Measurements from ENCODE around the gene TSGA10IP. TPM values are rescaled to one million over a fixed set of nuclear protein-coding genes. Genes with fewer than 3 reads are reported as not detected.

The TSGA10IP gene
- total RNA-seq, 4 donors from 2014 or later: not detected

DNA sequence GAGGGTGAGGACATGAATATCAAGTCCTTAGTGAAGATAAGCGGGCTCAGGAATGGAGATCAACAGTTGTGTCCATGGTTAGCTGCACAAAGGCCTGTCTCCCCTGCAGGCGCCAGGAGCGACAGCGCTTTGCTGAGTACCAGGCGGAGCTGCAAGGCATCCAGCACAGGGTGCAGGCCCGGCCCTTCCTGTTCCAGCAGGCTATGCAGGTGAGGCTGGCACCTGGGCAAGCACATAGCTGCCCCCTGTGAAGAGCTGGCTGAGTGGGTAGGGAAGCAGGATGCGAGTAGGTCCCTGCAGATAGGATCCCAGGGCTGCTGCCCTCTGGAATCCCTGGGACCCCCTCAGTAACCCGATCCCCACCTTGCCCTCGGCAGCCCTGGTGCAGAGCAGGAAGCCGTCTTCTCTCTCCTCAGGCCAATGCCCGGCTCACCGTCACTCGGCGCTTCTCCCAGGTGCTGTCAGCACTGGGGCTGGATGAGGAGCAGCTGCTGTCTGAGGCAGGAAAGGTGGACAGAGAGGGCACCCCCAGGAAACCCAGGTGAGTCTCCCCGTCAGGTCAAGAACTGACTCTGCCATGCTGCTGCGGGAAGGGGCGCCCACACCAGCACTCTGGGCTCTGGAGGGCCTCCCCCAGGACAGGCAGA, 13.6 kb downstream of the TSGA10IP start:
- ATAC-seq (no peak), DNase-seq (no peak)
- peaks cover 0 to 3% (median 0%) of the 10 kb centered on the region in 3 donors for H3K27me3 ChIP-seq
- H3K36me3 ChIP-seq: peaks cover 0 to under 1% of the 10 kb centered on the region in 2 donors
- intact Hi-C loops (cut with DNase I; ENCODE audit: low total_unique reads) (no loop called here), in situ Hi-C loops (cut with MboI; ENCODE audit: low sequenced_read_pairs in 4 of 4) (no loop called here)
- no peaks in the 10 kb centered on the region for H3K9me3 ChIP-seq
- no peak overlapping the region for H3K4me3 ChIP-seq
- H3K27ac ChIP-seq: no peak overlapping the region
- TF ChIP-seq POLR2A (IDR thresholded peaks at IDR 0.05): no peak
- TF ChIP-seq, protein P1, sequence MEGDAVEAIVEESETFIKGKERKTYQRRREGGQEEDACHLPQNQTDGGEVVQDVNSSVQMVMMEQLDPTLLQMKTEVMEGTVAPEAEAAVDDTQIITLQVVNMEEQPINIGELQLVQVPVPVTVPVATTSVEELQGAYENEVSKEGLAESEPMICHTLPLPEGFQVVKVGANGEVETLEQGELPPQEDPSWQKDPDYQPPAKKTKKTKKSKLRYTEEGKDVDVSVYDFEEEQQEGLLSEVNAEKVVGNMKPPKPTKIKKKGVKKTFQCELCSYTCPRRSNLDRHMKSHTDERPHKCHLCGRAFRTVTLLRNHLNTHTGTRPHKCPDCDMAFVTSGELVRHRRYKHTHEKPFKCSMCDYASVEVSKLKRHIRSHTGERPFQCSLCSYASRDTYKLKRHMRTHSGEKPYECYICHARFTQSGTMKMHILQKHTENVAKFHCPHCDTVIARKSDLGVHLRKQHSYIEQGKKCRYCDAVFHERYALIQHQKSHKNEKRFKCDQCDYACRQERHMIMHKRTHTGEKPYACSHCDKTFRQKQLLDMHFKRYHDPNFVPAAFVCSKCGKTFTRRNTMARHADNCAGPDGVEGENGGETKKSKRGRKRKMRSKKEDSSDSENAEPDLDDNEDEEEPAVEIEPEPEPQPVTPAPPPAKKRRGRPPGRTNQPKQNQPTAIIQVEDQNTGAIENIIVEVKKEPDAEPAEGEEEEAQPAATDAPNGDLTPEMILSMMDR (IDR thresholded peaks at IDR 0.05 in 4 of 5, conservative IDR thresholded peaks at IDR 0.05 in 1 of 5): no peak
- H3K4me1 ChIP-seq: peaks cover 14 to 21% of the 10 kb centered on the region in 2 donors

DNA sequence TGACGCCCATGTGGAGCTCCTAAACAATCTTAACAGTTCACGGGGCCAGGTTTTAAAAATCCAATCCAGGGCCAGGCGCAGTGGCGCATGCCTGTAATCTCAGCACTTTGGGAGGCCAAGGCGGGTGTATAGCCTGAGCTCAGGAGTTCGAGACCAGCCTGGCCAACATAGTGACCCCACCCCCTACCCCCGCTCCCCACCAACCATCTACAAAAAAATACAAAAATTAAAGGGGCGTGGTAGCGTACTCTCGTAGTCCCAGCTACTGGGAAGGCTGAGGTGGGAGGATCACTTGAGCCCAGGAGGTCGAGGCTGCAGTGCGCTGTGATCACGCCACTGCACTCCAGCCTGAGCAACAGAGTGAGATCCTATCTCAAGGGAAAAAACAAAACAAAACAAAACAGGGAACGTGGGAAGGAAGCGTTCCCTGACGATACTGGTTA, 15.6 kb downstream of the TSGA10IP start:
- TF ChIP-seq, protein P1 (IDR thresholded peaks at IDR 0.05 in 4 of 5, conservative IDR thresholded peaks at IDR 0.05 in 1 of 5): no peak
- TF ChIP-seq POLR2A (IDR thresholded peaks at IDR 0.05): no peak
- Histone ChIP-seq H3K36me3 (peaks cover 0 to 20% of the 10 kb centered on the region in 2 donors), H3K27me3 (no peaks in the 10 kb centered on the region), H3K4me3 (peak overlapping the region; percentile 69 to 100 (median 88)), H3K9me3 (no peaks in the 10 kb centered on the region), H3K27ac (peak overlapping the region; percentile 81 to 96 (median 90)), H3K4me1 (peaks cover 16 to 24% of the 10 kb centered on the region in 2 donors)
- intact Hi-C loops (cut with DNase I; ENCODE audit: low total_unique reads) (loop anchor here (1.0 to 5.0 kb wide), 6 partner anchors 41 to 344 kb away; partner anchors contain the start of genes BANF1, C11orf68, DRAP1 and EIF1AD), in situ Hi-C loops (cut with MboI; ENCODE audit: low sequenced_read_pairs in 4 of 4) (loop anchor here in 1 of 4 donors (10.0 kb wide), 1 partner anchor 76 kb away; the partner anchor contains the start of gene FIBP)
- ATAC-seq (peak in 1 of 2 donors; percentile 9), DNase-seq (no peak)

DNA sequence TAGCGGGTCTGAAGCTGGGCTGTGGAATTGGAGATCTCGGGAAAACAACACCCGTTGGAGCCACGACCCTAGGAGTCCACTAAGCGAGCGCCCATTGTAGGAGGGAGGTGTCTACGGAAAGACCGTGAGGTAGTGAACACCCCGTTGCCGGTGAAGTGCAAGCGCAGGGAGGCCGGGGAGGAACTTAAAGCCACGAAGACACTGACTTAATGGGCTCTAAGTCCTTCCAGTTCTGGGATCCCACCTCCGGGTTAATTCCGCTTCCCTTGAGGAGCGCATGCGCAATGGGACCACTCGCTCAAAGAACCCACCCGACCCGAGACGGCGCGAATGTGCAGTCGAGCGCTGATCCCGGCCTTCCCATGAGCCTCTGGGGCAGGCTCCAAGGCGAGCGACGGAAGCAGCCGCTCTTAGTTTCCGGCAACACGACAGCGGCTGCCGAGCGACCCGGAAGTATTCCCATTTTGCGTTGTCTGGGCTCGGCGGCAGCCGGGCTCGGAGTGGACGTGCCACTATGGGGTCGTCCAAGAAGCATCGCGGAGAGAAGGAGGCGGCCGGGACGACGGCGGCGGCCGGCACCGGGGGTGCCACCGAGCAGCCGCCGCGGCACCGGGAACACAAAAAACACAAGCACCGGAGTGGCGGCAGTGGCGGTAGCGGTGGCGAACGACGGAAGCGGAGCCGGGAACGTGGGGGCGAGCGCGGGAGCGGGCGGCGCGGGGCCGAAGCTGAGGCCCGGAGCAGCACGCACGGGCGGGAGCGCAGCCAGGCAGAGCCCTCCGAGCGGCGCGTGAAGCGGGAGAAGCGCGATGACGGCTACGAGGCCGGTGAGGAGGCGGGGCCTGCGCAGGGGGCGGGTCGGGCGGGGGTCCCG, 16.2 kb downstream of the TSGA10IP start, which contains the start of gene SART1:
SART1 (plus strand) TSS at position 468 of the 874 bp plus-strand sequence; CDS start at position 515, 47 bp downstream.
- peak; percentile 61 to 81 for TF ChIP-seq POLR2A (IDR thresholded peaks at IDR 0.05)
- TF ChIP-seq, protein P1 (IDR thresholded peaks at IDR 0.05 in 4 of 5, conservative IDR thresholded peaks at IDR 0.05 in 1 of 5): peak in 1 of 5 experiments; percentile 14
- DNase-seq (peak; percentile 97 to 98), ATAC-seq (peak; percentile 97 to 98)
- H3K27me3 ChIP-seq: no peaks in the 10 kb centered on the region
- in situ Hi-C loops (cut with MboI; ENCODE audit: low sequenced_read_pairs in 4 of 4) (loop anchor here in 1 of 4 donors (10.0 kb wide), 1 partner anchor 77 kb away; the partner anchor contains the start of gene FIBP), intact Hi-C loops (cut with DNase I; ENCODE audit: low total_unique reads) (loop anchor here (1.0 to 5.0 kb wide), 6 partner anchors 41 to 344 kb away; partner anchors contain the start of genes BANF1, C11orf68, DRAP1 and EIF1AD)
- peak within 1 kb of the TSS; percentile 81 to 96 (median 90) for H3K27ac ChIP-seq
- peaks cover 16 to 24% of the 10 kb centered on the region in 2 donors for H3K4me1 ChIP-seq
- H3K9me3 ChIP-seq: no peaks in the 10 kb centered on the region
- peak within 1 kb of the TSS; percentile 69 to 100 (median 88) for H3K4me3 ChIP-seq
- H3K36me3 ChIP-seq: peaks cover 0 to 27% of the 10 kb centered on the region in 2 donors

DNA sequence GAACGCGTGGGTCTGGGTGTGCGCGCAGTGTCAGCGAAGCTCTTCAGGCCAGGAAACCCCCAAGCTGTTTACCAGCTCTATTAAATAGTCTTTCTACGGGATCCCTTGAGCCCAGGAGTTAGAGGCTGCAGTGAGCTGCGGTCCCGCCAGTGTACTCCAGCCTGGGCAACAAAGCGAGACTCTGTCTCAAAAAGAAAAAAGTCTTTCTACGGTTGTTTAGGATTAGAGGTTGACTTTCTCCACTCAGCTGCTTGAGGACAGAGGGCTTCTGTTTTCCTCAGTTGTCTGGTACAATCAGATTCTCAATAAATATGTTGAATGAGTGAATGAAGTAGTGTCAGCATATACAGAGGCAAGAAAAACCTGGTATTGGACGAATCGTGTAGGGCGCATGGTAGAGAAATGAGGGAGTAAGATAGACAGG, 16.9 kb downstream of the TSGA10IP start:
- in situ Hi-C loops (cut with MboI; ENCODE audit: low sequenced_read_pairs in 4 of 4): loop anchor here in 1 of 4 donors (10.0 kb wide), 1 partner anchor 77 kb away; the partner anchor contains the start of gene FIBP
- Histone ChIP-seq H3K27ac (peak overlapping the region; percentile 81 to 96 (median 90)), H3K36me3 (peaks cover 0 to 33% of the 10 kb centered on the region in 2 donors), H3K4me3 (peak overlapping the region; percentile 69 to 100 (median 88)), H3K9me3 (no peaks in the 10 kb centered on the region), H3K27me3 (no peaks in the 10 kb centered on the region), H3K4me1 (peaks cover 16 to 24% of the 10 kb centered on the region in 2 donors)
- ATAC-seq (peak in 1 of 2 donors; percentile 1), DNase-seq (no peak)
- intact Hi-C loops (cut with DNase I; ENCODE audit: low total_unique reads): loop anchor here (5.0 kb wide), 1 partner anchor 345 kb away; the partner anchor contains the start of gene PCNX3
- TF ChIP-seq, protein P1 (IDR thresholded peaks at IDR 0.05 in 4 of 5, conservative IDR thresholded peaks at IDR 0.05 in 1 of 5): no peak
- no peak for TF ChIP-seq POLR2A (IDR thresholded peaks at IDR 0.05)

All from gastrocnemius medialis (tissue), 4 donors.